ENCODE results near the gene SSBP2. TPM values are rescaled to one million over a fixed set of nuclear protein-coding genes. Genes with fewer than 3 reads are reported as not detected.
"Not testable (repeated sequence)": the region's sequence is repeated elsewhere in the genome, so short reads cannot be mapped to it uniquely, and the experiment has no call there.

SSBP2 gene
- polyA plus RNA-seq, 12 donors = 32.9 to 79.9 (median 63.4) TPM; not detected in 1

DNA sequence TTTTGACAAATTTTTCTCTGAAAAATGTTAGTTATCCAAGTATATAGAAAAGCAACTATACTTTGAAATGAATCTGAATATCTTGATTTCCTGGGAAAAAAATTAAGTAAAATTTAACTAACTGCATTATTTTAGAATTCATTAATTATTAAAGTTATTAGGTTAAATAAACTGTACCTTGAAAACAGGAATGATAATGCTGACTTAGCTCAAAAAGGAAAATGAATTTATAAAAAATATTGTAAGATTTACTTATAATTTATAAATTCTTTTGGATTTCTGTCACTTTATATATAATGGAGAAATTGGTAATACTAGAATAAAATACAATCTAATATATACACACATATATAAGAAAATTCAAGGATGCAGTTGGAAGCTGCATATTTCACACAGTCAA lies 320.9 kb downstream of the SSBP2 start:
- DNase-seq = no peak

- no peak for DNase-seq
These were observed 321.5 kb downstream of the SSBP2 start for GRCh38 chr5:81429363-81429762.

- DNase-seq = no peak
These were observed 322.0 kb downstream of the SSBP2 start for GRCh38 chr5:81428861-81429260.

- no peak for DNase-seq
These were observed 322.5 kb downstream of the SSBP2 start for GRCh38 chr5:81428446-81428845.

GRCh38 chr5:81427566-81427965 lies 323.3 kb downstream of the SSBP2 start:
- DNase-seq = no peak

GRCh38 chr5:81426359-81427030 lies 324.4 kb downstream of the SSBP2 start:
- no peak for DNase-seq

- no peak for DNase-seq
These were observed 325.3 kb downstream of the SSBP2 start for GRCh38 chr5:81425569-81425968.

DNA sequence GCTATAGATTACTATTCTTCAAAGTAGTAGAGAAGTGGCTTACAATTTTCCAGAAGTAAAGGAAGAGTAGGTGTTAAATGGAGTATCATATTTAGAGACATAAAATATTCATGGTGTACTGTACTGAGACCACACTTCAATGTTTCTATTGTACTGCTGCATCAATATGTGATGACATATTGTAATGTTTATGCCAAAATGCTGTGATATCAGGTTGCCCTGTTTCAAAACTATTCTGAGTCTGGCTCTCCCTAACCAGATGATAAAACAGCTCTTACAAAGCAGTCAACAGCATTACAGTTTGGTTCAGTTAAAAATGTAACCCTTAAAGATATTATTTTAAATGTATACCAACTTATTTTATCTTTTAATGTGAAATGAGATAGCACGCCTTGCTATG lies 326.2 kb downstream of the SSBP2 start:
- DNase-seq = no peak

- no peak for DNase-seq
These were observed 328.2 kb downstream of the SSBP2 start for GRCh38 chr5:81422671-81423070.

GRCh38 chr5:81420039-81420667 lies 330.7 kb downstream of the SSBP2 start:
- no peak for DNase-seq

- DNase-seq = no peak
These were observed 332.3 kb downstream of the SSBP2 start for GRCh38 chr5:81418606-81419005.

DNA sequence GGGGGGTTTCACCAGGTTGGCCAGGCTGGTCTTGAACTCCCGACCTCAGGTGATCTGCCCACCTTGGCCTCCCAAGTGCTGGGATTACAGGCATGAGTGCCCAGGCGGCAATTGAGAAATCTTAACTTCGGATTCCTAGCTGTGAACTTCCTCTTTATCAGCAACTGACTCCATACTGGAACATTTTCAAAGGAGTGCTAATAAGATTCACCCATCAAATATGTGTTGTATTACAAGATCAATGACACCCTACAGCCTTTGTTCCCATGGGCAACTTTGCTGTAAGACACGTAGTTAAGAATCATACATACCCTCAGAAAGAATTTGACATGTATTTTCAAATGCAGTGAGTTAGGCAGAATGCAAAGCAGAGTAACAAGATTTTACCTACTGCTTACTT lies 333.8 kb downstream of the SSBP2 start:
- no peak for DNase-seq

DNA sequence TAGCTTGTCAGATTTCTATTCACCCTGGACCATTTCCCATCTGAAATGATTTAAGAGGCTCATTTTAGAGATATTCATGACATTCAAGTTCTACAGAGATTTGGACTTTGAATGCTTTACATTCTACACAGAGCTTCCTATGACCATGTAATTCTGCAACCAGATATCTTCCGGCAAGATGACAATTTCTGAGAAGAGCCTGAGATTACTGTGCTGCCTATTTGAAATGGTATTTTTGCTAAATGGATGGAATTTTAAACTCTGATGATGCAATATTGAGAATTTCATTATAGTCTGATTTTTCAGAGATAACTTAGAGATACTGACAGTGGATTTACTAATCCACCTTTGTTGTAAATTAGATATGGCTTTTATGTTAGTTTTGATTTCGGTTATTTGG lies 341.0 kb downstream of the SSBP2 start:
- DNase-seq = no peak

DNA sequence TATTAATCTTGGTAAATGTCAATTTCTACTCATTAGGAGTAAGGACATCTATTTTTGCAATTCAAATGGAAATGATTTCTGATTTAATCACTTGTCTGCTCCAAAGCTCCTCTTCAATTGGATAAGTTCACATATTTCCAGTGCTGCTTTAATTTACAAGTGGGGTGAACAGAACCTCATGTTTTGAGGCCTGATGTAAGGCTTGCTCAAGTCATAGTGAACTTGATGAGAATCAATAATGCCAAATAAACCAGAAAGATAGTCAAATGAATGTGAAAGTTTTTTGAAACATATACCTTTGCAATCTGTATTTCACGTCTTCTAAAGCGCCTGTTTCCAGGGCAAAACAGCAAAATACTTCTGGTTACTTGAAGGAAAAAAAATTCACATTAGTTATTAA lies 341.5 kb downstream of the SSBP2 start:
- DNase-seq = no peak

- DNase-seq = no peak
These were observed 342.4 kb downstream of the SSBP2 start for GRCh38 chr5:81408496-81408895.

DNA sequence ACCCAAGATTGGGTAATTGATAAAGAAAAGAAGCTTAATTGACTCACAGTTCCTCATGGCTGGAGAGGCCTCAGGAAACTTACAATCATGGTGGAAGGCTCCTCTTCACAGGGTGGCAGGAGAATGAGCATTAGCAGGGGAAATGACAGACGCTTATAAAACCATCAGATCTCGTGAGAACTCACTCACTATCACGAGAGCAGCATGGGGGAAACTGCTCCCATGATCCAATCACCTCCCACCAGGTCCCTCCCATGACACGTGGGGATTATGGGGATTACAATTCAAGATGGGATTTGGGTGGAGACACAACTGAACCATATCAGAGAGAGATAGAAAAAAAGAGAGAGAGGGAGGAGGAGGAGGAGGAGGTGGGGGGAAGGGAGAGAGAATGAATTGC lies 343.1 kb downstream of the SSBP2 start:
- DNase-seq = not testable (repeated sequence)

- DNase-seq = no peak
These were observed 345.6 kb downstream of the SSBP2 start for GRCh38 chr5:81405126-81405891.

DNA sequence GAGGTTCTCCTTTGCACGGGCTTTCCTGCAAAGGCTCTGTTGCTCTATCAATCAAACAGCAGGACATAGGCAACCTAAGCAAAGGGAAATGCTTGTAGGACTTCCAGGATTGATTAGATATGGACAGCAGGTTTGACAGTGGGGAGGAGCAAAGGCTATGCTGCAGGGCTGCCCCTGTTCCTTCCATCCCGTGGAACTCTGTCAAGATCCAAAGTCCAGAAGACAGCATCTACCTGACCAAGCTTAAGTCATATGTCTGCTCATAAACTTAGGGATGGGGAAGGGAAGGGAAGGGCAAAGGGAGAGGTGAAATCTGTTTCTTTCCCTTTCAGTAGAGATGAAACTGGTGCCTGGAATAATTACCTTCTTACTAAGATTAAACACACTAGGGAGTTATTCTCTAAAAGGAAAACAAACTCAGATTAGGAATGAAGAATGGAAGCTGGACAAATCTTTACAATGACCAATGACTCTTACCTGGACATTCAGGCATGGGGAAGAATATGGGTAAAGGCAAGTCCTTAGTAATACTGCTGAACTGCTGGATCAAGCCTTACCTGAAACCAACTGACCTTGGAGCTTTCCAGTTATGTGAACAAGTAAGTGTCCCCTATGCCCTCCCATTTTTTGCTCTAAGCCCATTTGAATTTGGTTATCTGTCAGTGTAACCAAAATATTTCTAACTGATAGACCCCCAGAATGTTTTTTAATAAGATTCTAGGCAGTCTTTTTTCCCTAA lies 348.5 kb downstream of the SSBP2 start:
- no peak for DNase-seq

DNA sequence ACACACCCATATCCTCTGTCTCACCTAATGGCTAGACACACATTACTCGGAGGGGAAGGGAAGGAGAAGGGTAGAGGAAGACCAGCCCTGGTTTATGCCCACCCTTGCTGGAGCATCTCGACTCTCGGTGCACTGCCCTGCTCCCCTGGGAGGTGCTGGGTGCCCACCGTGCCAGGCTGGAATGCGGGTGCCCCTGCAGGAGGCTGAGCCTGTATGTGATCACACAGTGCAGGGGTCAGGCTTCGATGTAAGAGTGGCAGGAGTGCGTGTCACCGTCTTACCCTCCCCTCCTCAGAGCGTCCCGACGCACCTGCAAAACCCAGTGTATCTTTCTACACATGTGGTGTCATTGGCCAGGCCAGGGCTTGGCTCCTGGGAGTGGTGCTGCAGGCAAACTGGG lies 349.6 kb downstream of the SSBP2 start:
- no peak for DNase-seq

- DNase-seq = no peak
These were observed 350.5 kb downstream of the SSBP2 start for GRCh38 chr5:81400375-81400774.

GRCh38 chr5:81398741-81399140 lies 352.2 kb downstream of the SSBP2 start:
- DNase-seq = no peak

DNA sequence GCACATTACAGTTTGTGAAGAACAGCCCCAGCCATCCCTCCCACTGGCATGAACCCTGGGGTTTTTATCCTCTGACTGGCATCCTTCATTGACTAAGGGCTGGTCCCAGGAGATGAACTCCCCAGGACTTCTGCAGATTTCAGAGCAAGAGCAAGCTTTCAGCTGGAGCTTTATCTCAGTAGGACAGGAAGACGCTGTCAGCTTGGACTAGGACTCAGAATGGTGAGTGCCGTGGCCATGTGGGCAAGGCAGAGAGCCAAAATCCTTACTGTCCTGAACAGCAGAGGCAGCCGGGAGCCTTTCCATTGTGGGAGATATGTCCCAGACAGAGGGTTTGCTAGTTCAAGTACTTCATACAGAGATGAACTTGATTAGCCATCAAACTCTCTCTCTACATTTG lies 353.7 kb downstream of the SSBP2 start:
- no peak for DNase-seq
